Measurements from ENCODE around the gene CLN6.

The CLN6 gene

GRCh38 chr15:68201879-68202261 is 27.7 kb downstream of the CLN6 start:
- DNase-seq (ENCODE audit: insufficient read length, low spot score) (no peak), FAIRE-seq (no peak)
- TF ChIP-seq PAX5 (IDR thresholded peaks at IDR 0.05; ENCODE audit: insufficient read depth, low read length, severe bottlenecking) (no peak), POU2F2 (IDR thresholded peaks at IDR 0.05; ENCODE audit: low read depth, low read length) (no peak), POLR2AphosphoS5 (IDR thresholded peaks at IDR 0.05; ENCODE audit: low read depth, low read length) (no peak), POLR2A (IDR thresholded peaks at IDR 0.05; ENCODE audit: low read depth, low read length) (no peak), TAF1 (IDR thresholded peaks at IDR 0.05; ENCODE audit: low read depth, low read length) (no peak), SPI1 (IDR thresholded peaks at IDR 0.05; ENCODE audit: low read depth, low read length) (no peak)

GRCh38 chr15:68201153-68201878 is 28.2 kb downstream of the CLN6 start:
- TF ChIP-seq POLR2AphosphoS5 (IDR thresholded peaks at IDR 0.05; ENCODE audit: low read depth, low read length) (peak; percentile 4; the same call in 1 of the 2 replicates), SPI1 (IDR thresholded peaks at IDR 0.05; ENCODE audit: low read depth, low read length) (no peak)
- FAIRE-seq: no peak
- no peak for DNase-seq (ENCODE audit: insufficient read length, low spot score)

DNA sequence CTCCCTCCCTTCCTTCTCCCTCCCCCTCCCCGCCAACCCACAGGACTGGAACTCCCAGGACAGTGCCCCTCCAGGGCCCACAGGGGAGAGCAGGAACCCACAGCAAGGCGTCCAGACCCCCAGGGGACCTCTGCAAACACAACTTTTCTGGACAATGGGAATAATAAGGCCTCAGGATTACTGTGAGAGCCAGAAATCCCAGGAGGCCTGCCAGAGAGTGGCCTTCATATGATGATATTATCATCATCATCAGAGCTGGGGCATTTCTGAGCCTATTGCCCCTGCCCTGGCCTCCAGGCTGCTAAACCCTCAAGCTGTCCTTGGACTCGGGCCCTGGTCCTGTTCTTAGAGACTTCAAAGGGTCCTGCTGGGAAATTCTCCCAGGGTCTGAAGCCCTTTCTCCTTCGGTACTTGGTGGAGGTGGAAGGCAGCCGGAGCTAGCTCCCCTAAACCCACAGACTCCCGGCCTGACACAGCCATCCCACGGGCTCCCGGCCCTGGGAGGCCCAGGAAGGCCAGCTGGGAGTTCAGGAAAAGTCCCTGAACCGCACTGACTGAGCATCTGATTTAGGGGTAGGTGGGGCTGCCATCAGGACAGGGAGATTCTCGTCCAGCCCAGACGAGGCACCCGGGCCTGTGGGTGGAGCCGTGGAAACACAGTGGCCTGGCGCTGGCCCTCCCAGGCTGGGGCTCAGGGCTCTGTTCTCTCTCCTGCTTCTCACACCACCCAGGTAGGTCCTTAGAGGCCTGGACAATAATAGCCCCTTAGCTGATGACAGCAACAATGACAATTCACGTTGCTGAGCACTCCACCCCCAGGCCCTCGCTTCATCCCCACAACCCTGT is 29.3 kb downstream of the CLN6 start:
- FAIRE-seq: no peak
- DNase-seq (ENCODE audit: insufficient read length, low spot score): no peak
- no peak for TF ChIP-seq POU2F2 (IDR thresholded peaks at IDR 0.05; ENCODE audit: low read depth, low read length)

DNA sequence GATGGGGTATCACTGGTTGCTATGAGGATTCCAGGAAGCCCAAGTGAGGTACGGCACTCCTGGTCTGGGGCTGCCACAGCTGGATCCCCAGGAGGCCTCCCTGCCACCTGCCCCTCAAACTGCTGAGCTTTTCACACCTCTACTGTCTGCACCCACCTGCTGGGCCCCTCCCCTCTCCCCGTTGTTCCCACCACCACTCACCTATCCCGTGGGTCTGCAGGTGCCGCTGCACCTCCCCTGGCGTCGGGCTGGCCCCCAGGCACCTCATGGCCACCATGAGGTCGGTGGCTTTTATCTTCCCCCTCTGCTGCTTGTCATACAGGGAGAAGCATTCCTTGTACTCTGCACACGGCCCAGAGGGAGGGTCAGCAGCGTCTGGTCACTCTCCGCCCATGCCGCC is 30.2 kb downstream of the CLN6 start:
- TF ChIP-seq POLR2AphosphoS5 (IDR thresholded peaks at IDR 0.05; ENCODE audit: low read depth, low read length): peak; percentile 54
- TF ChIP-seq POU2F2 (IDR thresholded peaks at IDR 0.05; ENCODE audit: low read depth, low read length): no peak
- FAIRE-seq (no peak), DNase-seq (ENCODE audit: insufficient read length, low spot score) (no peak)

- FAIRE-seq (no peak), DNase-seq (ENCODE audit: insufficient read length, low spot score) (no peak)
- TF ChIP-seq PAX5 (IDR thresholded peaks at IDR 0.05; ENCODE audit: insufficient read depth, low read length, severe bottlenecking) (no peak), POLR2AphosphoS5 (IDR thresholded peaks at IDR 0.05; ENCODE audit: low read depth, low read length) (peak; percentile 55), SPI1 (IDR thresholded peaks at IDR 0.05; ENCODE audit: low read depth, low read length) (no peak), POU2F2 (IDR thresholded peaks at IDR 0.05; ENCODE audit: low read depth, low read length) (no peak), POLR2A (IDR thresholded peaks at IDR 0.05; ENCODE audit: low read depth, low read length) (no peak; the same call in 1 of the 2 replicates), TAF1 (IDR thresholded peaks at IDR 0.05; ENCODE audit: low read depth, low read length) (no peak)
Measured at GRCh38 chr15:68197661-68198437, 31.7 kb downstream of the CLN6 start.

DNA sequence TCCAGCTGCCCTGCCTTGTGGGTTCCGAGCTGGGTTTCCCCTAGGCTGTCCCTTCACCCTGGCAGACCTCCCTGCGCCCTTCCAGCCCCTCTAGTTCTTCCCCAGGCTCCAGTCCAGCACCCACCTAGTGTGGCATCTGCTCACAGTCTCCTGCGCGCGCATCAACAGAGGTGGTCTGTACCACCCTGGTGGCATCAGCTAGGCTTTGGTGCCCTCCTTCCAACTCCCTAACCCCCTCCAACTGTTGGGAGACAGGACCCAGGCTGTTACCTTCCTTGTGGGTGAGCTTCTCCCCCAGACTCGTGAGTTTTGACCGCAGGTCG is 32.4 kb downstream of the CLN6 start:
- DNase-seq (ENCODE audit: insufficient read length, low spot score) (no peak), FAIRE-seq (no peak)

DNA sequence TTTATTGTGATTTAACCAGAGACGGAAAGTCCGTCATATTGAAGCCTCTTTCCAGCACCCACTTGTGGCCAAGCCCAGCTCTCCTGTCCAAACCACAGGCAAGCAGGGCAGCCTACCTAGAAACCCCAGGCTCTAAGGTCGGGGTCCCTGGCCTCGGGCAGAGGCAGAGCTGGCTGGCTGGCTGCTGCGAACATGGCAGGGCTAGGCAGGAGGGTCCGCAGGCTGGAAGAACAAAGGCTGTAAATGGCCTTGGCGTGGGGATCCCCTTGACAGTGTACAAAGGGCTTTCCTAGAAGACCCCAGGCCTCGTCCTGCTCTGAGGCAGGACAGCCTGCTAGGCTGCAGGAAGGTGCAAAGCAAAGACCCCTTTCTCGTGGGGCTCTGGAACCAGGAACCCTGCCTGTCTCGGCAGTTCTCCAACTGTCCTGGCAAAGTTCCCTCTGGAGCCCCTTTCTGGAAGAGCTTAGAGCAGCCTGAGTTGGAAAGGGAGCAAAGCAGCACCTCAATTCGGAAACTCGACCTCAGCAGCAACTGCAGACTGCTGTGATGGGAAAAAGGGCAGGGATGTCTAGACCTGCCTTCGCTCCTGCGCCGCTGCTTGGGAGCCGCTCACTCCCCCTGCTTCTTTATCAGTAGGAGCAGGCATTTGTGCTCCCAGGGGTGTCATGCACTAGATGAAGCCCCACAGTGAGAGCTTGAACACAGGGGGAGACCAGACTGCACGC is 32.9 kb downstream of the CLN6 start:
- DNase-seq (ENCODE audit: insufficient read length, low spot score) (no peak), FAIRE-seq (no peak)
- TF ChIP-seq POLR2A (IDR thresholded peaks at IDR 0.05; ENCODE audit: low read depth, low read length) (no peak), PAX5 (IDR thresholded peaks at IDR 0.05; ENCODE audit: insufficient read depth, low read length, severe bottlenecking) (no peak), TAF1 (IDR thresholded peaks at IDR 0.05; ENCODE audit: low read depth, low read length) (no peak), SPI1 (IDR thresholded peaks at IDR 0.05; ENCODE audit: low read depth, low read length) (no peak), POU2F2 (IDR thresholded peaks at IDR 0.05; ENCODE audit: low read depth, low read length) (no peak), POLR2AphosphoS5 (IDR thresholded peaks at IDR 0.05; ENCODE audit: low read depth, low read length) (peak; percentile 43; the same call in 1 of the 2 replicates)

More for the DNA sequence above, 32.4 kb downstream of the CLN6 start:
- TF ChIP-seq POLR2AphosphoS5 (IDR thresholded peaks at IDR 0.05; ENCODE audit: low read depth, low read length) (no peak), POU2F2 (IDR thresholded peaks at IDR 0.05; ENCODE audit: low read depth, low read length) (peak; percentile 33; the same call in 1 of the 2 replicates), TAF1 (IDR thresholded peaks at IDR 0.05; ENCODE audit: low read depth, low read length) (no peak), SPI1 (IDR thresholded peaks at IDR 0.05; ENCODE audit: low read depth, low read length) (no peak), POLR2A (IDR thresholded peaks at IDR 0.05; ENCODE audit: low read depth, low read length) (0 out of 2 replicates have a peak, but pooled peaks have one; percentile 5), PAX5 (IDR thresholded peaks at IDR 0.05; ENCODE audit: insufficient read depth, low read length, severe bottlenecking) (no peak)

- no peak for FAIRE-seq
- TF ChIP-seq POLR2A (IDR thresholded peaks at IDR 0.05; ENCODE audit: low read depth, low read length) (no peak; the same call in 1 of the 2 replicates), PAX5 (IDR thresholded peaks at IDR 0.05; ENCODE audit: insufficient read depth, low read length, severe bottlenecking) (no peak), POLR2AphosphoS5 (IDR thresholded peaks at IDR 0.05; ENCODE audit: low read depth, low read length) (no peak), SPI1 (IDR thresholded peaks at IDR 0.05; ENCODE audit: low read depth, low read length) (no peak), TAF1 (IDR thresholded peaks at IDR 0.05; ENCODE audit: low read depth, low read length) (no peak), POU2F2 (IDR thresholded peaks at IDR 0.05; ENCODE audit: low read depth, low read length) (no peak)
Measured at GRCh38 chr15:68195336-68196112, 34.0 kb downstream of the CLN6 start.

More at GRCh38 chr15:68195336-68196112, 34.0 kb downstream of the CLN6 start:
- DNase-seq (ENCODE audit: insufficient read length, low spot score): no peak
